ENCODE data around the gene CATSPERE.

The CATSPERE gene

GRCh38 chr1:244437086-244437468 lies 24.0 kb upstream of the CATSPERE start:
- ATAC-seq (replicated peaks; ENCODE audit: extremely low read depth, poor library complexity, severe bottlenecking) = no peak
- H3K4me1 Mint-ChIP-seq = peaks cover 35% of the 10 kb centered on the region
- H3K27ac Mint-ChIP-seq (ENCODE audit: low read depth) = peak overlapping the region; percentile 32
- DNase-seq (ENCODE audit: low spot score in 2 of 2) = no peak
- no peak overlapping the region for H3K4me3 Mint-ChIP-seq
- H3K27me3 Mint-ChIP-seq = no peaks in the 10 kb centered on the region
- peaks cover 36% of the 10 kb centered on the region for H3K36me3 Mint-ChIP-seq (ENCODE audit: insufficient read depth)
- no peaks in the 10 kb centered on the region for H3K9me3 Mint-ChIP-seq

GRCh38 chr1:244439391-244440032 lies 21.6 kb upstream of the CATSPERE start:
- H3K4me3 Mint-ChIP-seq = no peak overlapping the region
- no peaks in the 10 kb centered on the region for H3K9me3 Mint-ChIP-seq
- H3K27me3 Mint-ChIP-seq = no peaks in the 10 kb centered on the region
- ATAC-seq (replicated peaks; ENCODE audit: extremely low read depth, poor library complexity, severe bottlenecking) (no peak), DNase-seq (ENCODE audit: low spot score in 2 of 2) (no peak)
- peaks cover 39% of the 10 kb centered on the region for H3K4me1 Mint-ChIP-seq
- H3K36me3 Mint-ChIP-seq (ENCODE audit: insufficient read depth) = peaks cover 22% of the 10 kb centered on the region
- H3K27ac Mint-ChIP-seq (ENCODE audit: low read depth) = peak overlapping the region; percentile 80

GRCh38 chr1:244442850-244443249 lies 18.2 kb upstream of the CATSPERE start:
- Mint-ChIP-seq H3K4me3 (no peak overlapping the region), H3K4me1 (peaks cover 54% of the 10 kb centered on the region)
- DNase-seq (ENCODE audit: low spot score in 2 of 2) = no peak

GRCh38 chr1:244444854-244445253 lies 16.2 kb upstream of the CATSPERE start:
- Mint-ChIP-seq H3K4me1 (peaks cover 53% of the 10 kb centered on the region), H3K27ac (ENCODE audit: low read depth) (peak overlapping the region; percentile 85), H3K4me3 (no peak overlapping the region), H3K9me3 (no peaks in the 10 kb centered on the region), H3K27me3 (no peaks in the 10 kb centered on the region), H3K36me3 (ENCODE audit: insufficient read depth) (peaks cover 9% of the 10 kb centered on the region)
- DNase-seq (ENCODE audit: low spot score in 2 of 2) (no peak), ATAC-seq (replicated peaks; ENCODE audit: extremely low read depth, poor library complexity, severe bottlenecking) (no peak)

More at GRCh38 chr1:244442850-244443249, 18.2 kb upstream of the CATSPERE start:
- Mint-ChIP-seq H3K36me3 (ENCODE audit: insufficient read depth) (peaks cover 13% of the 10 kb centered on the region), H3K27me3 (no peaks in the 10 kb centered on the region), H3K9me3 (no peaks in the 10 kb centered on the region), H3K27ac (ENCODE audit: low read depth) (no peak overlapping the region)
- ATAC-seq (replicated peaks; ENCODE audit: extremely low read depth, poor library complexity, severe bottlenecking) = no peak

GRCh38 chr1:244445320-244446181 lies 15.5 kb upstream of the CATSPERE start:
- no peaks in the 10 kb centered on the region for H3K9me3 Mint-ChIP-seq
- peak overlapping the region; percentile 7 for H3K4me3 Mint-ChIP-seq
- H3K27ac Mint-ChIP-seq (ENCODE audit: low read depth) = peak overlapping the region; percentile 85
- ATAC-seq (replicated peaks; ENCODE audit: extremely low read depth, poor library complexity, severe bottlenecking) (no peak), DNase-seq (ENCODE audit: low spot score in 2 of 2) (no peak)
- H3K27me3 Mint-ChIP-seq = no peaks in the 10 kb centered on the region
- H3K4me1 Mint-ChIP-seq = peaks cover 55% of the 10 kb centered on the region
- H3K36me3 Mint-ChIP-seq (ENCODE audit: insufficient read depth) = peaks cover 16% of the 10 kb centered on the region

- H3K4me3 Mint-ChIP-seq = no peak overlapping the region
- H3K9me3 Mint-ChIP-seq = peaks cover 1% of the 10 kb centered on the region
- H3K27me3 Mint-ChIP-seq = no peaks in the 10 kb centered on the region
- H3K27ac Mint-ChIP-seq (ENCODE audit: low read depth) = peak overlapping the region; percentile 85
- ATAC-seq (replicated peaks; ENCODE audit: extremely low read depth, poor library complexity, severe bottlenecking) = no peak
- H3K36me3 Mint-ChIP-seq (ENCODE audit: insufficient read depth) = peaks cover 28% of the 10 kb centered on the region
- no peak for DNase-seq (ENCODE audit: low spot score in 2 of 2)
- H3K4me1 Mint-ChIP-seq = peaks cover 62% of the 10 kb centered on the region
Measured at GRCh38 chr1:244447024-244447423, 14.0 kb upstream of the CATSPERE start.

- Mint-ChIP-seq H3K27ac (ENCODE audit: low read depth) (peak overlapping the region; percentile 85), H3K9me3 (peaks cover 5% of the 10 kb centered on the region), H3K36me3 (ENCODE audit: insufficient read depth) (peaks cover 31% of the 10 kb centered on the region), H3K4me3 (no peak overlapping the region), H3K4me1 (peaks cover 67% of the 10 kb centered on the region), H3K27me3 (no peaks in the 10 kb centered on the region)
- ATAC-seq (replicated peaks; ENCODE audit: extremely low read depth, poor library complexity, severe bottlenecking) = no peak
- no peak for DNase-seq (ENCODE audit: low spot score in 2 of 2)
Measured at GRCh38 chr1:244447552-244447951, 13.5 kb upstream of the CATSPERE start.

- no peak for ATAC-seq (replicated peaks; ENCODE audit: extremely low read depth, poor library complexity, severe bottlenecking)
- Mint-ChIP-seq H3K4me3 (no peak overlapping the region), H3K4me1 (peaks cover 64% of the 10 kb centered on the region), H3K9me3 (peaks cover 5% of the 10 kb centered on the region), H3K27me3 (no peaks in the 10 kb centered on the region), H3K27ac (ENCODE audit: low read depth) (no peak overlapping the region), H3K36me3 (ENCODE audit: insufficient read depth) (peaks cover 31% of the 10 kb centered on the region)
- DNase-seq (ENCODE audit: low spot score in 2 of 2) = no peak
Measured at GRCh38 chr1:244448279-244449036, 12.6 kb upstream of the CATSPERE start.

GRCh38 chr1:244449936-244450508 lies 11.1 kb upstream of the CATSPERE start:
- ATAC-seq (replicated peaks; ENCODE audit: extremely low read depth, poor library complexity, severe bottlenecking) = no peak
- H3K4me1 Mint-ChIP-seq = peaks cover 72% of the 10 kb centered on the region

GRCh38 chr1:244450597-244451538 lies 10.2 kb upstream of the CATSPERE start:
- peaks cover 28% of the 10 kb centered on the region for H3K36me3 Mint-ChIP-seq (ENCODE audit: insufficient read depth)
- H3K27ac Mint-ChIP-seq (ENCODE audit: low read depth) = peak overlapping the region; percentile 90
- H3K4me3 Mint-ChIP-seq = peak overlapping the region; percentile 91
- no peaks in the 10 kb centered on the region for H3K27me3 Mint-ChIP-seq
- peaks cover 64% of the 10 kb centered on the region for H3K4me1 Mint-ChIP-seq
- DNase-seq (ENCODE audit: low spot score in 2 of 2) = peak; percentile 38 to 52
- peaks cover 5% of the 10 kb centered on the region for H3K9me3 Mint-ChIP-seq
- ATAC-seq (replicated peaks; ENCODE audit: extremely low read depth, poor library complexity, severe bottlenecking) = peak; percentile 22

More at GRCh38 chr1:244449936-244450508, 11.1 kb upstream of the CATSPERE start:
- Mint-ChIP-seq H3K27me3 (no peaks in the 10 kb centered on the region), H3K4me3 (peak overlapping the region; percentile 91), H3K36me3 (ENCODE audit: insufficient read depth) (peaks cover 30% of the 10 kb centered on the region), H3K27ac (ENCODE audit: low read depth) (peak overlapping the region; percentile 90), H3K9me3 (peaks cover 5% of the 10 kb centered on the region)
- no peak for DNase-seq (ENCODE audit: low spot score in 2 of 2)

- peak within 1 kb of the TSS; percentile 90 for H3K27ac Mint-ChIP-seq (ENCODE audit: low read depth)
- peak within 1 kb of the TSS; percentile 91 for H3K4me3 Mint-ChIP-seq
- peaks cover 59% of the 10 kb centered on the region for H3K4me1 Mint-ChIP-seq
- H3K9me3 Mint-ChIP-seq = peaks cover 5% of the 10 kb centered on the region
- ATAC-seq (replicated peaks; ENCODE audit: extremely low read depth, poor library complexity, severe bottlenecking) (no peak), DNase-seq (ENCODE audit: low spot score in 2 of 2) (no peak)
- H3K36me3 Mint-ChIP-seq (ENCODE audit: insufficient read depth) = peaks cover 26% of the 10 kb centered on the region
- H3K27me3 Mint-ChIP-seq = no peaks in the 10 kb centered on the region
Measured at GRCh38 chr1:244451539-244451950, 9.5 kb upstream of the CATSPERE start, which contains the start of gene ADSS2. TSS of gene ADSS2 (minus strand) at chr1:244451909. CDS start at chr1:244451817, 92 bp downstream.
